K562 (cell line): ENCODE measurements around the gene DNAJB13. TPM values are rescaled to one million over a fixed set of nuclear protein-coding genes. Genes with fewer than 3 reads are reported as not detected.

Experiments used
- BRD9 ChIP-seq: fragments of 450-650 bp; IDR thresholded peaks from 2 replicates; pipeline ENCODE4 v1.6.1; 2018; ENCODE audit warnings: low read depth; ENCODE audit not compliant: partially characterized antibody
- DPF2 ChIP-seq: fragments of 450-650 bp; IDR thresholded peaks from 2 replicates; pipeline ENCODE4 v1.6.1; 2016
- FOSL1 ChIP-seq: fragments of 200-800 bp; sonication (Bioruptor generic); conservative IDR thresholded peaks from 2 replicates; pipeline ENCODE4 v1.6.1; 2016; ENCODE audit warnings: missing genetic modification characterization, missing compliant biosample characterization
- FUS ChIP-seq: fragments of 200-400 bp; formaldehyde crosslinking; optimal IDR thresholded peaks from 2 replicates; pipeline ENCODE3; 2017; ENCODE audit warnings: low read depth, low read length
- GTF3C2 ChIP-seq: IDR thresholded peaks from 3 replicates; pipeline ENCODE4 v1.6.1; 2011; ENCODE audit warnings: borderline replicate concordance, mild to moderate bottlenecking, moderate library complexity; ENCODE audit not compliant: insufficient read length; ENCODE audit errors: extremely low read depth
- HCFC1 ChIP-seq: IDR thresholded peaks from 2 replicates; pipeline ENCODE4 v1.6.1; 2012; ENCODE audit warnings: low read depth, low read length, improper control_type of control experiment
- HNRNPLL ChIP-seq: fragments of 200-400 bp; formaldehyde crosslinking; IDR thresholded peaks from 2 replicates; pipeline ENCODE4 v1.6.1; 2017; ENCODE audit warnings: low read length, low read depth, mild to moderate bottlenecking; ENCODE audit not compliant: poor library complexity, severe bottlenecking
- KLF16 ChIP-seq: IDR thresholded peaks from 2 replicates; pipeline ENCODE4 v1.6.1; 2016; ENCODE audit warnings: antibody characterized with exemption
- KLF6 ChIP-seq: fragments of 250-450 bp; sonication (Bioruptor Pico); IDR thresholded peaks from 2 replicates; pipeline ENCODE4 v1.4.0; 2020; ENCODE audit warnings: mild to moderate bottlenecking, moderate library complexity, borderline replicate concordance
- MAFG ChIP-seq: fragments of 450-650 bp; conservative IDR thresholded peaks from 2 replicates; pipeline ENCODE4 v1.6.1; 2016; ENCODE audit warnings: missing genetic modification characterization, missing compliant biosample characterization
- PRDM10 ChIP-seq: fragments of 450-650 bp; IDR thresholded peaks from 2 replicates; pipeline ENCODE4 v1.6.1; 2018; ENCODE audit not compliant: partially characterized antibody
- RAD21 ChIP-seq, 2 experiments: fragments of 250-450 bp in 1 of 2; fragments of 450-650 bp in 1 of 2; sonication (Bioruptor Pico) in 1 of 2; formaldehyde crosslinking in 1 of 2; IDR thresholded peaks in 1 of 2; conservative IDR thresholded peaks in 1 of 2; 2 replicates each; pipeline versions ENCODE4 v1.4.0 to v1.8.0; 2020 to 2022; ENCODE audit warnings: mild to moderate bottlenecking in 2 of 2, moderate library complexity in 1 of 2
- SMAD1 ChIP-seq: fragments of 150-350 bp; IDR thresholded peaks from 2 replicates; pipeline ENCODE4 v1.6.1; 2014; ENCODE audit warnings: low read length, low read depth; ENCODE audit not compliant: partially characterized antibody
- ZFP1 ChIP-seq: fragments of 450-650 bp; formaldehyde crosslinking; IDR thresholded peaks from 2 replicates; pipeline ENCODE4 v1.4.0; 2020; ENCODE audit warnings: mild to moderate bottlenecking, mixed read lengths
- ZNF174 ChIP-seq: fragments of 250-450 bp; sonication (Bioruptor Pico); IDR thresholded peaks from 2 replicates; pipeline ENCODE4 v1.4.0; 2020; ENCODE audit warnings: mild to moderate bottlenecking
- ZNF445 ChIP-seq: fragments of 250-450 bp; sonication (Bioruptor Pico); IDR thresholded peaks from 2 replicates; pipeline ENCODE4 v1.4.0; 2020; ENCODE audit warnings: low read depth, mild to moderate bottlenecking, moderate library complexity
- ZNF695 ChIP-seq: fragments of 450-650 bp; formaldehyde crosslinking; IDR thresholded peaks from 2 replicates; pipeline ENCODE4 v1.4.0; 2020; ENCODE audit warnings: mild to moderate bottlenecking, moderate library complexity
- ZNF766 ChIP-seq: fragments of 200-800 bp; sonication (Bioruptor generic); conservative IDR thresholded peaks from 2 replicates; pipeline ENCODE4 v1.6.1; 2016; ENCODE audit warnings: missing genetic modification characterization, missing compliant biosample characterization
- polyA plus RNA-seq, 8 experiments: library from polyadenylated mRNA; depleted of rRNA in 4 of 8; stranded (reverse) in 5 of 8; unstranded in 3 of 8; fragments of >200 nt; fragmentation: Nextera tagmentation in 2 of 8; fragmentation: Illumina TruSeq in 1 of 8; extraction: Ambion mirVana in 2 of 8; extraction: Trizol in 1 of 8; gene quantifications; 2 replicates each; pipeline versions ENCODE4 v1.2.1 to v1.2.3, GENCODE V29; 2011 to 2014; ENCODE audit warnings: inconsistent platforms in 1 of 8, missing spikeins in 1 of 8
- total RNA-seq, 7 experiments: library from RNA; depleted of rRNA in 6 of 7; stranded (reverse); fragments of >200 nt in 6 of 7; fragmentation: Illumina TruSeq in 2 of 7; extraction: Trizol in 2 of 7; gene quantifications; 2 replicates each; pipeline versions ENCODE4 v1.2.1 to v1.2.3, GENCODE V29; 2011 to 2021; ENCODE audit warnings: low replicate concordance in 1 of 7
- TF ChIP-seq, protein P1 (sequence below): IDR thresholded peaks from 2 replicates; pipeline ENCODE4 v1.6.1; 2016; ENCODE audit warnings: missing genetic modification characterization, missing compliant biosample characterization

The DNAJB13 gene
- total and polyA plus RNA-seq, 9 of the 15 experiments (the other 6 are each of a cell fraction or from before 2014, with no cell fraction given), result 0.14 TPM; not detected in 8

- TF ChIP-seq GTF3C2 (no peak), MAFG (no peak), FOSL1 (tag) (peak; percentile 29; the same call in 1 of the 2 replicates), KLF6 (no peak), HCFC1 (no peak), ZNF445 (CRISPR knock-in tag) (no peak), SMAD1 (no peak), DPF2 (no peak), ZNF695 (CRISPR knock-in tag) (no peak), BRD9 (no peak), HNRNPLL (no peak), PRDM10 (no peak), ZNF766 (CRISPR knock-in tag) (no peak), RAD21 (CRISPR knock-in tag; conservative IDR thresholded peaks at IDR 0.05 in 1 of 2, IDR thresholded peaks at IDR 0.05 in 1 of 2) (no peak), ZFP1 (CRISPR knock-in tag) (no peak), FUS (no peak), KLF16 (peak; percentile 52), ZNF174 (no peak)
- TF ChIP-seq, protein P1, sequence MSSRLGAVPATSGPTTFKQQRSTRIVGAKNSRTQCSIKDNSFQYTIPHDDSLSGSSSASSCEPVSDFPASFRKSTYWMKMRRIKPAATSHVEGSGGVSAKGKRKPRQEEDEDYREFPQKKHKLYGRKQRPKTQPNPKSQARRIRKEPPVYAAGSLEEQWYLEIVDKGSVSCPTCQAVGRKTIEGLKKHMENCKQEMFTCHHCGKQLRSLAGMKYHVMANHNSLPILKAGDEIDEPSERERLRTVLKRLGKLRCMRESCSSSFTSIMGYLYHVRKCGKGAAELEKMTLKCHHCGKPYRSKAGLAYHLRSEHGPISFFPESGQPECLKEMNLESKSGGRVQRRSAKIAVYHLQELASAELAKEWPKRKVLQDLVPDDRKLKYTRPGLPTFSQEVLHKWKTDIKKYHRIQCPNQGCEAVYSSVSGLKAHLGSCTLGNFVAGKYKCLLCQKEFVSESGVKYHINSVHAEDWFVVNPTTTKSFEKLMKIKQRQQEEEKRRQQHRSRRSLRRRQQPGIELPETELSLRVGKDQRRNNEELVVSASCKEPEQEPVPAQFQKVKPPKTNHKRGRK, result no peak
Observed at GRCh38 chr11:73942010-73942409, 8.8 kb upstream of the DNAJB13 start (continued).
